ENCODE measurements around the gene USP6NL.

DNA sequence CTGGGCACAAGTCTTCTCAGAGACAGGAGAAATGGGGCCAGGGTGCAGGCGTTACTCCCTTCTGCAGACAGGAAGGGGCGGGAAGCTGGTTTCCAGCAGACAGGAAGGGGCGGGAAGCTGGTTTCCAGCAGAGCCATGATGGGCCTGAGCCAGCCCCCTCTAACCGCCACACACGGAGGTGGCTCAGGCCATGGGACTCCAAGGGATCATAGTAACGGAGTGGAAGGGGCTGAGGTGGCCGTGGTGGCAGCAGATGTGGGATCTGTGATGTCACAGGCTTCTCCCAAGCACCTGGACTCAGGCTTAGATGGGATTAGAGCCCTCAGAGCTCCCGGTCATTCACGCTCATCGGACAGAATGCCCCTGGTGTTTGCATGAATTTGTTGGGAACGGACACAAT, 177.8 kb downstream of the USP6NL start:
- no peak for TF ChIP-seq POLR2A (IDR thresholded peaks at IDR 0.05)
- TF ChIP-seq, protein P1, sequence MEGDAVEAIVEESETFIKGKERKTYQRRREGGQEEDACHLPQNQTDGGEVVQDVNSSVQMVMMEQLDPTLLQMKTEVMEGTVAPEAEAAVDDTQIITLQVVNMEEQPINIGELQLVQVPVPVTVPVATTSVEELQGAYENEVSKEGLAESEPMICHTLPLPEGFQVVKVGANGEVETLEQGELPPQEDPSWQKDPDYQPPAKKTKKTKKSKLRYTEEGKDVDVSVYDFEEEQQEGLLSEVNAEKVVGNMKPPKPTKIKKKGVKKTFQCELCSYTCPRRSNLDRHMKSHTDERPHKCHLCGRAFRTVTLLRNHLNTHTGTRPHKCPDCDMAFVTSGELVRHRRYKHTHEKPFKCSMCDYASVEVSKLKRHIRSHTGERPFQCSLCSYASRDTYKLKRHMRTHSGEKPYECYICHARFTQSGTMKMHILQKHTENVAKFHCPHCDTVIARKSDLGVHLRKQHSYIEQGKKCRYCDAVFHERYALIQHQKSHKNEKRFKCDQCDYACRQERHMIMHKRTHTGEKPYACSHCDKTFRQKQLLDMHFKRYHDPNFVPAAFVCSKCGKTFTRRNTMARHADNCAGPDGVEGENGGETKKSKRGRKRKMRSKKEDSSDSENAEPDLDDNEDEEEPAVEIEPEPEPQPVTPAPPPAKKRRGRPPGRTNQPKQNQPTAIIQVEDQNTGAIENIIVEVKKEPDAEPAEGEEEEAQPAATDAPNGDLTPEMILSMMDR (IDR thresholded peaks at IDR 0.05) = no peak
